Measurements from ENCODE around the gene TMEM229A. TPM values are rescaled to one million over a fixed set of nuclear protein-coding genes. Genes with fewer than 3 reads are reported as not detected.
"Not testable (repeated sequence)": the region's sequence is repeated elsewhere in the genome, so short reads cannot be mapped to it uniquely, and the experiment has no call there.

TMEM229A gene
- total and polyA plus RNA-seq, 10 of the 15 experiments (the other 5 are each of a cell fraction or from before 2014, with no cell fraction given) = not detected

GRCh38 chr7:124041439-124041838 is 8.6 kb upstream of the TMEM229A start:
- intact Hi-C loops (cut with micrococcal nuclease; ENCODE audit: unreplicated experiment) = no loop called here
- Histone ChIP-seq H3K36me3 (ENCODE audit: control insufficient read depth in 2 of 2, insufficient read depth in 2 of 2, low read length in 1 of 2) (no peaks in the 10 kb centered on the region), H4K20me1 (ENCODE audit: control insufficient read depth, insufficient read depth) (no peaks in the 10 kb centered on the region), H3K4me3 (no peak overlapping the region), H3K79me2 (ENCODE audit: control insufficient read depth, insufficient read depth, low read length) (no peaks in the 10 kb centered on the region), H3K4me2 (ENCODE audit: control insufficient read depth, insufficient read depth) (no peak overlapping the region), H3K27ac (ENCODE audit: control insufficient read depth, insufficient read depth) (no peak overlapping the region), H2AFZ (ENCODE audit: control insufficient read depth, low read depth, low read length) (no peak overlapping the region), H3K4me1 (ENCODE audit: control insufficient read depth, insufficient read depth, low read length) (no peaks in the 10 kb centered on the region), H3K27me3 (replicated peaks in 1 of 2; ENCODE audit: control insufficient read depth in 2 of 2, insufficient read depth in 2 of 2, low read length in 1 of 2) (no peaks in the 10 kb centered on the region), H3K9me3 (replicated peaks; ENCODE audit: control insufficient read depth, insufficient read depth, low read length) (no peaks in the 10 kb centered on the region), H3K9ac (ENCODE audit: control insufficient read depth, insufficient read depth, low read length) (no peak overlapping the region)
- in situ Hi-C loops (cut with MboI) = no loop called here
- WGBS (ENCODE audit: insufficient coverage, insufficient replicate concordance, low lambda C conversion rate, missing lambda C conversion rate) = 25% methylated on average over 2 of the region's 2 CpGs
- ATAC-seq (no peak), FAIRE-seq (no peak), DNase-seq (ENCODE audit: low read depth, low spot score) (no peak)
- ChIA-PET POLR2A (no interaction called here), CTCF (interaction anchor here (0.6 kb wide), 1 partner anchor 114 kb away, joined by 3 read pairs; no protein-coding TSS in a partner anchor), SMC1A (ENCODE audit: uncharacterized antibody, unreplicated experiment) (no interaction called here), RAD21 (ENCODE audit: unreplicated experiment) (no interaction called here)
- TF ChIP-seq SMAD5 (IDR thresholded peaks at IDR 0.05; ENCODE audit: low read depth) (no peak), IRF4 (IDR thresholded peaks at IDR 0.05; ENCODE audit: low read depth, low read length) (no peak), POLR2A (IDR thresholded peaks at IDR 0.05; ENCODE audit: low read depth, low read length) (no peak), POLR2AphosphoS5 (IDR thresholded peaks at IDR 0.05; ENCODE audit: low read length) (no peak), SUPT20H (IDR thresholded peaks at IDR 0.05; ENCODE audit: borderline replicate concordance, control insufficient read depth, low read depth, low read length) (no peak), POLR2AphosphoS2 (IDR thresholded peaks at IDR 0.05; ENCODE audit: low read depth, low read length) (no peak)
- no TSS peak for BruUV-seq (replicated peaks)

GRCh38 chr7:124037902-124038301 is 5.0 kb upstream of the TMEM229A start:
- H4K20me1 ChIP-seq (ENCODE audit: control insufficient read depth, insufficient read depth); BruUV-seq (replicated peaks); H3K9me3 ChIP-seq (replicated peaks; ENCODE audit: control insufficient read depth, insufficient read depth, low read length); ATAC-seq; RAD21 ChIA-PET (ENCODE audit: unreplicated experiment); intact Hi-C loops (cut with micrococcal nuclease; ENCODE audit: unreplicated experiment); H3K27ac ChIP-seq (ENCODE audit: control insufficient read depth, insufficient read depth); in situ Hi-C loops (cut with MboI); SMC1A ChIA-PET (ENCODE audit: uncharacterized antibody, unreplicated experiment); FAIRE-seq; DNase-seq (ENCODE audit: low read depth, low spot score); H3K79me2 ChIP-seq (ENCODE audit: control insufficient read depth, insufficient read depth, low read length); H3K4me1 ChIP-seq (ENCODE audit: control insufficient read depth, insufficient read depth, low read length); H3K27me3 ChIP-seq (replicated peaks in 1 of 2; ENCODE audit: control insufficient read depth in 2 of 2, insufficient read depth in 2 of 2, low read length in 1 of 2); H3K4me2 ChIP-seq (ENCODE audit: control insufficient read depth, insufficient read depth); H3K4me3 ChIP-seq; H2AFZ ChIP-seq (ENCODE audit: control insufficient read depth, low read depth, low read length); H3K36me3 ChIP-seq (ENCODE audit: control insufficient read depth in 2 of 2, insufficient read depth in 2 of 2, low read length in 1 of 2); POLR2A ChIA-PET; H3K9ac ChIP-seq (ENCODE audit: control insufficient read depth, insufficient read depth, low read length): not testable (repeated sequence)
- CTCF ChIA-PET = interaction anchor here (1.0 kb wide), 1 partner anchor 12 kb away, joined by 3 read pairs; no protein-coding TSS in a partner anchor
- under 1% methylated on average over 5 of the region's 5 CpGs for WGBS (ENCODE audit: insufficient coverage, insufficient replicate concordance, low lambda C conversion rate, missing lambda C conversion rate)
